OCI-LY7 (cell line): ENCODE results near the gene CDK4. TPM values are rescaled to one million over a fixed set of nuclear protein-coding genes. Genes with fewer than 3 reads are reported as not detected.

Experiments
- BruUV-seq: library from RNA; stranded (reverse); fragments of 400-500 nt; replicated peaks from 2 replicates; lab custom pipeline; 2021; lab: Mats Ljungman, UMichigan
- CTCF ChIA-PET: fragments of 300-600 bp; sonication (Branson Sonifier 250); formaldehyde crosslinking; loops from one replicate; lab custom pipeline; 2022; ENCODE audit warnings: antibody characterized with exemption; ENCODE audit not compliant: unreplicated experiment; lab: Charles Lee
- POLR2A ChIA-PET: fragments of 300-600 bp; sonication (Branson Sonifier 250); formaldehyde crosslinking; loops from one replicate; lab custom pipeline; 2022; ENCODE audit warnings: antibody characterized with exemption; lab: Charles Lee
- DNase-seq: peaks from one replicate; pipeline ENCODE4 v3.0.0-alpha.2; 2015; ENCODE audit warnings: low spot score
- H2AFZ ChIP-seq: fragments of 200-600 bp; sonication (generic), shearing (Covaris generic); 2 replicates; pipeline ENCODE4 v1.6.1; 2014; ENCODE audit warnings: mild to moderate bottlenecking, antibody characterized with exemption, low read length, moderate library complexity
- H3K27ac ChIP-seq: fragments of 200-600 bp; sonication (generic); 2 replicates; pipeline ENCODE4 v1.5.1; 2014; ENCODE audit warnings: mixed run types, low read depth, mild to moderate bottlenecking, moderate library complexity, low read length, inconsistent platforms; ENCODE audit not compliant: poor library complexity, severe bottlenecking
- H3K36me3 ChIP-seq: fragments of 200-600 bp; sonication (generic); 2 replicates; pipeline ENCODE4 v1.6.1; 2014; ENCODE audit warnings: mild to moderate bottlenecking, antibody characterized with exemption, low read length, moderate library complexity, mixed read lengths; ENCODE audit not compliant: insufficient read depth
- H3K4me1 ChIP-seq: fragments of 200-600 bp; sonication (generic); 2 replicates; pipeline ENCODE4 v1.5.1; 2014; ENCODE audit warnings: mild to moderate bottlenecking, low read length; ENCODE audit not compliant: insufficient read depth, poor library complexity, severe bottlenecking
- H3K4me2 ChIP-seq: fragments of 200-600 bp; sonication (generic); 2 replicates; pipeline ENCODE4 v1.6.1; 2014; ENCODE audit warnings: mild to moderate bottlenecking, low read length
- H3K4me3 ChIP-seq: fragments of 200-600 bp; sonication (generic); 2 replicates; pipeline ENCODE4 v1.5.1; 2014; ENCODE audit warnings: mild to moderate bottlenecking, low read depth, low read length; ENCODE audit not compliant: poor library complexity, severe bottlenecking
- H3K79me2 ChIP-seq: fragments of 200-600 bp; sonication (generic); 2 replicates; pipeline ENCODE4 v1.6.1; 2016; ENCODE audit warnings: low read depth, mild to moderate bottlenecking, low read length, moderate library complexity, mixed read lengths; ENCODE audit not compliant: insufficient read depth
- H3K9me2 ChIP-seq: fragments of 200-600 bp; sonication (generic); 2 replicates; pipeline ENCODE4 v1.6.1; 2016; ENCODE audit warnings: mild to moderate bottlenecking, low read length, mixed read lengths; ENCODE audit not compliant: insufficient read depth
- H3K9me3 ChIP-seq: fragments of 200-600 bp; sonication (generic); 2 replicates; pipeline ENCODE4 v1.6.1; 2014; ENCODE audit warnings: mild to moderate bottlenecking, mixed run types, low read length, mixed read lengths
- H4K20me1 ChIP-seq: fragments of 200-600 bp; sonication (generic); 2 replicates; pipeline ENCODE4 v1.6.1; 2014; ENCODE audit warnings: mild to moderate bottlenecking, antibody characterized with exemption, low read length, moderate library complexity, mixed read lengths; ENCODE audit not compliant: insufficient read depth
- CTCF ChIP-seq: fragments of 200-600 bp; sonication (generic); conservative IDR thresholded peaks from 2 replicates; pipeline ENCODE4 v1.5.1; 2014; ENCODE audit warnings: mild to moderate bottlenecking, antibody characterized with exemption, low read length, moderate library complexity, mixed read lengths
- EZH2phosphoT487 ChIP-seq: fragments of 200-600 bp; sonication (generic); IDR thresholded peaks from 2 replicates; pipeline ENCODE4 v1.6.1; 2018; ENCODE audit warnings: low read depth, borderline replicate concordance, mild to moderate bottlenecking, mixed run types, antibody characterized with exemption, low read length, moderate library complexity, mixed read lengths
- intact Hi-C: fragments of 100-400 bp; cut with micrococcal nuclease; formaldehyde crosslinking; loops from one replicate; pipeline ENCODE4 v1.10.0; 2022; ENCODE audit not compliant: unreplicated experiment
- total RNA-seq, 2 experiments: library from RNA; depleted of rRNA in 1 of 2; stranded (reverse); fragments of >200 nt in 1 of 2; shearing (Covaris generic) in 1 of 2; gene quantifications; 2 replicates each; pipeline ENCODE4 v1.2.3, GENCODE V29; 2014 to 2022

The CDK4 gene
- total RNA-seq, 2 experiments from 2014 or later = 192 to 280 TPM

GRCh38 chr12:57718641-57719528, 33.2 kb downstream of the CDK4 start:
- no peak for DNase-seq
- Histone ChIP-seq H3K9me2 (no peaks in the 10 kb centered on the region), H3K4me3 (no peak overlapping the region), H4K20me1 (no peaks in the 10 kb centered on the region), H3K4me1 (peaks cover 22% of the 10 kb centered on the region), H2AFZ (no peak overlapping the region), H3K9me3 (no peaks in the 10 kb centered on the region), H3K27ac (no peak overlapping the region), H3K36me3 (peaks cover 58% of the 10 kb centered on the region), H3K79me2 (no peaks in the 10 kb centered on the region), H3K4me2 (no peak overlapping the region)
- CTCF ChIA-PET = interaction anchor here (0.6 kb wide), 1 partner anchor 26 kb away, joined by 3 read pairs; the partner anchor contains the start of gene TSPAN31
- BruUV-seq = no TSS peak
- intact Hi-C loops = no loop called here
- POLR2A ChIA-PET = interaction anchor here (0.6 to 1.0 kb wide), 2 partner anchors 9 to 42 kb away, joined by 3 to 4 read pairs; no protein-coding TSS in a partner anchor
- no peak for TF ChIP-seq CTCF
- no peak for TF ChIP-seq EZH2phosphoT487

GRCh38 chr12:57717846-57718640, 34.1 kb downstream of the CDK4 start:
- BruUV-seq = no TSS peak
- Histone ChIP-seq H4K20me1 (no peaks in the 10 kb centered on the region), H3K9me3 (no peaks in the 10 kb centered on the region), H3K4me3 (no peak overlapping the region), H3K9me2 (no peaks in the 10 kb centered on the region), H3K4me1 (peaks cover 22% of the 10 kb centered on the region), H3K79me2 (no peaks in the 10 kb centered on the region), H3K36me3 (peaks cover 63% of the 10 kb centered on the region), H2AFZ (no peak overlapping the region), H3K4me2 (no peak overlapping the region), H3K27ac (no peak overlapping the region)
- DNase-seq = no peak
- ChIA-PET POLR2A (interaction anchor here (0.6 to 0.7 kb wide), 2 partner anchors 31 to 1939 kb away, joined by 3 read pairs; no protein-coding TSS in a partner anchor), CTCF (no interaction called here)
- intact Hi-C loops = no loop called here
- TF ChIP-seq CTCF (no peak), EZH2phosphoT487 (no peak)
